Embryonic facial prominence (tissue), 1 donor: ENCODE results near the gene PHF21A.
"Not testable (repeated sequence)": the region's sequence is repeated elsewhere in the genome, so short reads cannot be mapped to it uniquely, and the experiment has no call there.

ENCODE experiments used
- DNase-seq: peaks from one replicate; pipeline ENCODE4 v3.0.0-alpha.2; 2016; ENCODE audit errors: extremely low spot score

Gene PHF21A

GRCh38 chr11:45984192-45984591 is 137.1 kb downstream of the PHF21A start:
- DNase-seq, result no peak

DNA sequence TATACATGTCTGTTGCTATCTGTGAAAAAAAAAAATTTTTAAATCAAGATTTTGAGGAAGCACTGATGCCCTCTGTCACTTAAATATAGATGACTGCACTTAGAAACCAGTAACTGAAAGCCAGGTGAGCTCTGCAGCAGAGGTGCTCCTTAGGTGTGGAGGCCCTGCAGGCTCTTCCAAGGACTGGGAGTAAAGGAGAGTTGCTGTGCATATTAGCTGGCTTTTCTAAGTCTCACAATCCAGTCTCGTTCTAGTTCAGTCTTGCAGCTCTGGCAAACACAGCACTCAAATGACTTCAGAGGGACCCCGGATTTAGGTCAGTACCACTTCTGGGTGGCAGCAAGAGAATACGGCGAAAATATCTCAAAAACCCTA is 137.8 kb downstream of the PHF21A start:
- no peak for DNase-seq

DNA sequence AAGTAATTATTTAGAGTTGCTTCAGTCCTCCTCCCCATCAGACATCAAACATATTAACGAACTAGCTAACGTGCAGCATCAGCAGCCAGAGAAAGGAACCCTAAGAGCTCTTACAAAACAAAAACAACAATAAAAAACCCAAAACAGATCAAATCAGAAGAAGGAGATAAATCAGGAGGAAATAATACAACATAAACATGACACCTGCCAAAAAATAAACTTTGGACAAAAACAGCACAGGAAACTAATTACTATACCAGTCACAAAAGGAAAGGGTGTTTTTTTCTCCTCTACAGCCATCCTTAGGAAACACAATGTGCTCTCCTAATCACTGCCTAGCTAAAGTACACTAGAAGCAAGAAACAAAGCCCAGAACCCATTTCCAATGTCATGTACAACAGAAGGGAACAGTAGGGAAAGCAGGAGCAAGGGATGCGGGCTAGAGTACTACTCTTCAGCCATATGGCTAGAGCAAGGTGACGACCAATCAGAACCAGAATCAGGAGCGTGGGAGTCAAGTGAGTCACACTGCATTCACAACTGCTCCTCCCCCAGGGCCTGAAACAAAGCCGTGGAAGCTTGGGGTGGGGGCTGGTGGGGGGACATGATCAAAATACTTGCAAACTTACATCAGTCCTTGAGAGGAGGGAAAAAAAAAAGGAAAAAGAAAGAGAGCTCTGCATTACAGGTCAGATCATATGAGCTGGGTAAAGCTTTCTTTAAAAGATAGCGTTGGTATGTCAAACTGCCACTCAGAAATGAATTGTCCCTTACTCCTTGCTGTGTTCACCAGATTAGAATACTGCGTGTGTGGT is 138.4 kb downstream of the PHF21A start:
- no peak for DNase-seq

DNA sequence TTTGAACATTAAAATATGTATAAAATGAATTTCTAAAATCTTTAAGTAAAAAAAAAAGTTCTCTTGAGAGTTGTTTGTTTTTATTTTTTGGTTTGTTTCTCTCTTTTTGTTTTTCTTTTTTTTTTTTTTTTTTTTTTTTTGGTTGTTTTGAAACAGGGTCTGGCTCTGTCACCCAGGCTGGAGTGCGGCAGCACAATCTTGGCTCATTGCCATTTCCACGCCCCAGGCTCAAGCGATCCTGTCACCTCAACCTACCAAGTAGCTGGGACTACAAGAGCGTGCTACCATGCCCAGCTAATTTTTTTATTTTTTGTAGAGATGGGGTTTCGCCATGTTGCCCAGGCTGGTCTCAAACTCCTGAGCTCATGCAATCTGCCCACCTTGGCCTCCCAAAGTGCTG is 139.4 kb downstream of the PHF21A start:
- DNase-seq, result not testable (repeated sequence)

DNA sequence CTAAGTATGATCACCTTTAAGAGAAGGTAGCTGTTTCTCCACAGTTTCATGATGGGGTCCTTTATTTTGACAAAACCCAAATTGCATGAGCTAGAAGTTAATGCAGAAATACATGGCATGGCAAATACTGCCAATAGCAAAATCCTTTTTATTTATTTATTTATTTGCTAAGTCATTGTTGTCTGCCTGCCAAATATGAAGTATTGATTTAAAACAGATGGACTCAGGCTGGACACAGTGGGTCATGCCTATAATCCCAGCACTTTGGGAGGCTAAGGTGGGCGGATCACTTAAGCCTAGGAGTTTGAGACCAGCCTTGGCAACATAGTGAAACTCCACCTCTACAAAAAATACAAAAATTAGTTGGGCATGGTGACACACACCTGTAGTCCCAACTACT is 146.4 kb downstream of the PHF21A start:
- DNase-seq, result no peak

GRCh38 chr11:45973601-45974000 is 147.7 kb downstream of the PHF21A start:
- DNase-seq, result no peak

- DNase-seq, result no peak
These were observed 152.4 kb downstream of the PHF21A start for GRCh38 chr11:45968901-45969300.

GRCh38 chr11:45967506-45967905 is 153.7 kb downstream of the PHF21A start:
- no peak for DNase-seq

DNA sequence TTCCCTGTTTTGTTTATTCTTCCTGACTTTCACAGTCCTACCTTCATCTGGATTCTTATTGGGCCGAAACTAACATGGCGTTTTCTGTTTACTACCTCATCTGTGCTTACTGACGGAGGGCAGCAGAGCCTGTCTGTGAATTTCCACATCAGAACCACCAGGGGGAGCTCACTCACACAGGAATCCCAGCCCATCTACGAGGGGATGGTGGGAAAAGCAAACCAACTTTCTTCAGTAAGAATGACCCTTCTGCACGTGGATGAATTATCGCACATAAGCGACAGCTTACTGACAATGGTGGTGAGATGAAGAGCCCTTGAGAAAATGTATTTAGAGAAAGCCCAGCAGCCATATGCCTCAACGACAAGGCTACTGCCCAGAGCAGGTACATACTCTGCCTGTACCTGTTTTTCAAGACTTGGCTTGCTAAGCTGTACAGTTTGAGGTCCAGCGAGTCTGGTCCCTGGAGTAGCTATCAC is 156.3 kb downstream of the PHF21A start:
- peak; percentile 42 for DNase-seq

GRCh38 chr11:45961751-45962240 is 159.5 kb downstream of the PHF21A start:
- DNase-seq, result no peak

GRCh38 chr11:45960387-45961095 is 160.7 kb downstream of the PHF21A start:
- DNase-seq, result no peak

DNA sequence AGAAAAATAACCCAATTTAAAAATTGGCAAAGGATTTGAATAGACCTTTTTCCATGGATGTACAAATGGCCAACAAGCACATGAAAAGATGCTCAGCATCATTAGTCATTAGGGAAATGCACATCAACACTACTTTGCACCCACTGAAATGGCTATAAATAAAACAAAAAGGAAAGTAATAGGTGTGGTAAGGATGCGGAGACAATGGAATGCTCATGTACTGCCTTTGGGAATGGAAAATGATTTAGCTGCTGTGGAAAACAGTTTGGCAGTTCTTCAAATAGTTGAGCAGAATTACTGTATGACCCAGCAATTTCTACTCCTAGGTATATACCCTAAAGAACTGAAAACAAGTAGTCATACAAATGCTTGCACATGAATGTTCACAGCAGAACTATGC is 161.4 kb downstream of the PHF21A start:
- no peak for DNase-seq

DNA sequence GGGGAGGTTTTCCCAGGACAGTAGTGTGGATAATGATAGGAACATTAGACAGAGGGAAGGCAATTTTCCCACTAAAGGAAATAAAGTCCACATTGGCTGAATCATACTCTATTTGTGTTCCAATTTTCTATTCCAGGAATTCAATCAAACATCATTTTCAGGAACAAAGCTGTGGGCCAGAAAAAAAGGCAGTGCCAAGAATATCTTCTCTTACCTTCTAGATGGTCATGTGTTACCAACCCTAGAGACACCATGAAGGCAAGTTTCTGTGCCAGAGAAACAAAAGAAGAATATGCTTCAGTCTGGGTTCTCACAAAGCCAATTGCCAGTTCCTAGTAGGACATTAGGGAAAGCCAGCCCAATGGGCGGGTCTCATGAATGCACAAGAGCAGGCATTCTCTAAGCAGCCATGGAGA is 171.3 kb downstream of the PHF21A start:
- DNase-seq, result no peak

- DNase-seq, result no peak
These were observed 172.9 kb downstream of the PHF21A start for GRCh38 chr11:45948356-45948755.

GRCh38 chr11:45947885-45948284 is 173.4 kb downstream of the PHF21A start:
- no peak for DNase-seq

DNA sequence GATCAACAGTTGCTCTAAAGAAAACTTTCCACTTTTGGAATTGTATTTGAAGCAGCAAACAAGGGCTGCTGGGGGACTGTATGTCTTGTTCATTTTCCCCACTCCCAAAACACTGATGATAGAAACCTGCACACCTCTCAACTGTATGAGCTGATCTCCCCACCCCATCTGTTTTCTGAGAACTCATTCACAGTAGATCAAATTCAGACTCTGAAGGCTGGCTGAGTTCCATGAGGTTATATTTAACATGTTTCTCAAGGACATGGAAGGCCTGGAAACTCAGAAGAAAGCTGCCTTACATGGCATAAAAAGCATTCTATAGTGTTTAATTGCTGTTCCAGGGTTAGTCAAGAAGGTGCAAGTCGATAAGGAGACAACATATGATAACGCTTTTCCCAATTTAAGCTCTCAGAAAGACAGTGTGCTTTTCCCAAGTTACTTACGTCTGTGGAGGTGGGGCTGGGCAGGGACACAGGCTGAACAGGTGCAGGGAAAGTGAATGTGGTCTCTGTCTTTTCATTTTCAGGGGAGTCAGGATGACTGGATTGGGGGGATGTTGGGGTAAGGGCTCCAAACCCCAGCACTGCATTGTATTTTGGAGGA is 175.8 kb downstream of the PHF21A start:
- no peak for DNase-seq

- DNase-seq, result no peak
These were observed 178.9 kb downstream of the PHF21A start for GRCh38 chr11:45942381-45942780.

GRCh38 chr11:45941285-45941684 is 180.0 kb downstream of the PHF21A start:
- DNase-seq, result no peak

GRCh38 chr11:45939836-45940235 is 181.4 kb downstream of the PHF21A start:
- DNase-seq, result no peak

DNA sequence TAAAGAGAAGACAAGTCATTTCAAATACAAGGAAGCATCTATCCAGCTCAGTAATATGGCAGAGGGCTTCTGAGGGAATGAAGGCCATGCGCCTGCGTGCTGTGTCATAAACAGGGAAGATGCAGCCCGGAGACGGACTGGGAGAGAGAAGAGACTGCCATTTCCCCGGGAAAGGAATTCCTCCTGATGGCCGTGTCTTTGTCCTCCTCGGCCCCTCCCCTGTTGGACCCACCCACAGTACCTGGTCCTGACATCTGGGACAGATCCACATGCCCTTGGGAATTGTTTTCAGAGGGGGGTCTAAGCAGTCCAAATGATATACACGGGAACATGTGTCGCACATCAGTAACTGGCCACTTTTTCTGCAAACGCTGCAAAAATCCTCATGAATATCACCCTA is 183.3 kb downstream of the PHF21A start:
- DNase-seq, result no peak

- no peak for DNase-seq
These were observed 184.7 kb downstream of the PHF21A start for GRCh38 chr11:45936511-45937054.

DNA sequence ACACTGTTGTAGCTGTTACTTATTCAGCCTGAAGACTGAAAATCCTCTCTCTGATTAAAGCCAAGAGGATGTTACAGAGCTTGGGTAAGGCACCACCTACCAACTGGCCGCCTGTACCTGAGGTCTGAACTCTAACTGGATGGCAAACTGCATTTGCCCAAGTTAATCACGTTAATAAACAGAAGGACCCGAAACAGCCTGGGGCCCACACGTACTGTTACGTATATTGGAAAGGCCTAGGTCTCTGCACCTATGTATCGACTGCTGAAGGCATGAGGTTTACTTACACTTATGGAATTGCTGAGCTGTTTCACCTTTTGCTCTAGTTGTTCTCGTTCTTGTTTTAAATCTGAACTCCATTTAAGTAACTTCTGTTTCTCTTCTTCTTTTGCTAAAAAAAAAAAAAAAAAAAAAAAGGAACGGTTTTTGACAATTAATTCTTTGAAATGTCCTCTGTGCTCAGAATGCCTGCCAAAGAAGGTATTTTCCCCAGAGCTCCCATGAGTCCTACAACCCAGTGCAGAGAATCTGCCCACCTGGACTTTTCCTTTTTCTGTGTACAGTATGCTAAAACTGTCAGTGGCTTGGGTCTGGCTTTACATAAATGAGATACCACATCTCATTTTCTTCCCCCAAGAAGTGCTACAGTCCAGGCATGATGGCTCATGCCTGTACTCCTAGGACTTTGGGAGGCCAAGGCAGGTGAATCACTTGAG is 185.7 kb downstream of the PHF21A start:
- DNase-seq, result no peak
